HFF-Myc (cell line): ENCODE results near the gene BTNL9.
A peak's percentile ranks its signal among the peaks of the same experiment; 100 is the strongest.
"Not testable (repeated sequence)": the region's sequence is repeated elsewhere in the genome, so short reads cannot be mapped to it uniquely, and the experiment has no call there.

Source experiments
- DNase-seq: peaks from one replicate; pipeline ENCODE4 v3.0.0-alpha.2; 2011; ENCODE audit warnings: low read depth; ENCODE audit errors: extremely low read depth
- H3K4me3 ChIP-seq: replicated peaks from 2 replicates; pipeline ENCODE4 v1.5.1; 2011; ENCODE audit warnings: low read depth, mild to moderate bottlenecking, control low read depth, low read length
- CTCF ChIP-seq: IDR thresholded peaks from 2 replicates; pipeline ENCODE4 v1.5.1; 2012; ENCODE audit warnings: mild to moderate bottlenecking, low read depth, low read length, control low read depth; ENCODE audit errors: missing control alignments

Gene BTNL9

GRCh38 chr5:181043285-181044092 lies 3.4 kb downstream of the BTNL9 start:
- H3K4me3 ChIP-seq: no peak overlapping the region
- TF ChIP-seq CTCF: peak; percentile 13
- DNase-seq: no peak

- H3K4me3 ChIP-seq: no peak overlapping the region
- no peak for TF ChIP-seq CTCF
- DNase-seq: no peak
Measured at GRCh38 chr5:181044093-181044599, 4.1 kb downstream of the BTNL9 start.

GRCh38 chr5:181044662-181045305 lies 4.7 kb downstream of the BTNL9 start:
- no peak overlapping the region for H3K4me3 ChIP-seq
- no peak for DNase-seq
- no peak for TF ChIP-seq CTCF

GRCh38 chr5:181045316-181045715 lies 5.2 kb downstream of the BTNL9 start:
- no peak for DNase-seq
- TF ChIP-seq CTCF: no peak
- H3K4me3 ChIP-seq: no peak overlapping the region

- not testable (repeated sequence) for DNase-seq, H3K4me3 ChIP-seq
Measured at GRCh38 chr5:181045857-181046256, 5.8 kb downstream of the BTNL9 start.

GRCh38 chr5:181047288-181047687 lies 7.2 kb downstream of the BTNL9 start:
- no peak for TF ChIP-seq CTCF
- no peak for DNase-seq
- H3K4me3 ChIP-seq: no peak overlapping the region

- DNase-seq: no peak
- H3K4me3 ChIP-seq: no peak overlapping the region
- TF ChIP-seq CTCF: no peak
Measured at GRCh38 chr5:181047921-181048320, 7.9 kb downstream of the BTNL9 start.
